ENCODE data around the gene TMEM170B.

TMEM170B gene

DNA sequence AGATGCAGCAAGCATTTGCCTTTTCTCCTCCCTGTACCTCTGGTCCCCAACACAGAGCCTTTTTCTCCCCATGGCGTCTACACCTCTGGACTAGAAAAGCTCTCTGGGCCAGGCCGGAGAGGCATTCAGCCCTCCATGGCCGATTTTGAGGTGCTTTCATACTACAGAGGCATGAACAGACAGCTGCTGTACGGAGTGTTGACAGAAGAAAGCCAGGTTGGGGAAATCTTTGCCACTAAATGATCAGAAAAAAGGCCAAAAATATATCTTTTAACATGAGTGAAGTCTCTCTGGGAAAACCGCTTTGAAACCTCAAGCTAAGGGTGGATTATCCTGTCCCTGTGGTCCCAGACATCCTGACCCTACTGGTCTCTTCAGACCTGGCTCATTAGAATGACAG lies 94.0 kb downstream of the TMEM170B start:
- TF ChIP-seq, protein P1, sequence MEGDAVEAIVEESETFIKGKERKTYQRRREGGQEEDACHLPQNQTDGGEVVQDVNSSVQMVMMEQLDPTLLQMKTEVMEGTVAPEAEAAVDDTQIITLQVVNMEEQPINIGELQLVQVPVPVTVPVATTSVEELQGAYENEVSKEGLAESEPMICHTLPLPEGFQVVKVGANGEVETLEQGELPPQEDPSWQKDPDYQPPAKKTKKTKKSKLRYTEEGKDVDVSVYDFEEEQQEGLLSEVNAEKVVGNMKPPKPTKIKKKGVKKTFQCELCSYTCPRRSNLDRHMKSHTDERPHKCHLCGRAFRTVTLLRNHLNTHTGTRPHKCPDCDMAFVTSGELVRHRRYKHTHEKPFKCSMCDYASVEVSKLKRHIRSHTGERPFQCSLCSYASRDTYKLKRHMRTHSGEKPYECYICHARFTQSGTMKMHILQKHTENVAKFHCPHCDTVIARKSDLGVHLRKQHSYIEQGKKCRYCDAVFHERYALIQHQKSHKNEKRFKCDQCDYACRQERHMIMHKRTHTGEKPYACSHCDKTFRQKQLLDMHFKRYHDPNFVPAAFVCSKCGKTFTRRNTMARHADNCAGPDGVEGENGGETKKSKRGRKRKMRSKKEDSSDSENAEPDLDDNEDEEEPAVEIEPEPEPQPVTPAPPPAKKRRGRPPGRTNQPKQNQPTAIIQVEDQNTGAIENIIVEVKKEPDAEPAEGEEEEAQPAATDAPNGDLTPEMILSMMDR (IDR thresholded peaks at IDR 0.05; ENCODE audit: low read depth, low read length), result no peak
- H3K4me3 ChIP-seq (ENCODE audit: low read depth, low read length), result no peak overlapping the region

DNA sequence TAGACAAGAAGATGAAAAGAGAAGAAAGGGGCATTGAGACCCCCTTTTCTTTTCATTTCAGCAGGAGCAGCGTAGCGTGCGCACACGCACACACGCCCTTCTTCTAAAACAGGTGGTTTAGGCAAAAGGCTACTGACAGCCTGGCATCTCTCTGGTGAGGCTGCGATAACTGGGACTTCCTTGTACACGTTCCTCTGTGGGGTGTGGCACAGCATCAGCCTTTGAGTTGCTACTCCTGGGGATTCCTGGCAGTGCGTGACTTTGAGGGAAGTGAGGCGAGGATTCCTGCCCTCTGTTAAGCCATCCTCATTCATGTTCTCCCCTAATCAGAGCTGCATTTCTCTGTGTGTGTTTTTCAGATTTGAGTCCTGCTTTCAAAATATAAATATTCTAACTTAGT lies 94.7 kb downstream of the TMEM170B start:
- TF ChIP-seq, protein P1 (IDR thresholded peaks at IDR 0.05; ENCODE audit: low read depth, low read length), result no peak
- no peak overlapping the region for H3K4me3 ChIP-seq (ENCODE audit: low read depth, low read length)

- no peak overlapping the region for H3K4me3 ChIP-seq (ENCODE audit: low read depth, low read length)
- TF ChIP-seq, protein P1 (IDR thresholded peaks at IDR 0.05; ENCODE audit: low read depth, low read length), result no peak
These were observed 95.4 kb downstream of the TMEM170B start for GRCh38 chr6:11632795-11633511.
